HEK293 (cell line): Measurements from ENCODE around the gene CRYAB.

Experiments
- CTCF ChIA-PET: fragments of 350-600 bp; formaldehyde crosslinking; extraction: SDS; loops from one replicate; lab custom pipeline; 2021; ENCODE audit warnings: antibody characterized with exemption; lab: Yijun Ruan, JAX
- POLR2A ChIA-PET: fragments of 300-600 bp; formaldehyde crosslinking; extraction: SDS; loops from one replicate; lab custom pipeline; 2020; ENCODE audit warnings: antibody characterized with exemption, inconsistent platforms; lab: Yijun Ruan, JAX
- H3K27ac ChIP-seq: fragments of 200-500 bp; sonication (Bioruptor generic); 2 replicates; pipeline ENCODE4 v1.5.1; 2014; ENCODE audit warnings: low read depth, low read length, control low read depth, inconsistent platforms; ENCODE audit errors: extremely low read depth
- H3K36me3 ChIP-seq, 2 experiments: fragments of 200-500 bp in 1 of 2; sonication (Bioruptor generic) in 1 of 2; 1 replicate in 1 of 2; 2 replicates in 1 of 2; pipeline ENCODE4 v1.5.1; 2014 to 2017; ENCODE audit warnings: inconsistent platforms in 2 of 2, low read length in 2 of 2; ENCODE audit not compliant: control insufficient read depth in 2 of 2, insufficient read depth in 1 of 2
- H3K4me1 ChIP-seq: fragments of 200-500 bp; sonication (Bioruptor generic); 2 replicates; pipeline ENCODE4 v1.5.1; 2014; ENCODE audit warnings: mild to moderate bottlenecking, low read length, inconsistent platforms; ENCODE audit not compliant: control insufficient read depth, insufficient read depth
- H3K4me3 ChIP-seq: 2 replicates; pipeline ENCODE4 v1.5.1; 2011; ENCODE audit warnings: low read depth, mild to moderate bottlenecking, control low read depth, low read length, moderate library complexity
- H3K9me3 ChIP-seq: fragments of 200-500 bp; sonication (Bioruptor generic); 2 replicates; pipeline ENCODE4 v1.5.1; 2014; ENCODE audit warnings: low read depth, low read length, inconsistent platforms; ENCODE audit not compliant: control insufficient read depth, insufficient read depth
- HOXA7 ChIP-seq: sonication (generic); formaldehyde crosslinking; IDR thresholded peaks from 2 replicates; pipeline ENCODE4 v1.8.1; 2022; ENCODE audit warnings: missing genetic modification reagents, borderline replicate concordance
- HOXC10 ChIP-seq: sonication (generic); formaldehyde crosslinking; IDR thresholded peaks from 2 replicates; pipeline ENCODE4 v1.8.1; 2023; ENCODE audit warnings: mild to moderate bottlenecking, missing genetic modification reagents
- IKZF3 ChIP-seq: fragments of 450-650 bp; IDR thresholded peaks from 2 replicates; pipeline ENCODE4 v1.5.0; 2018; ENCODE audit warnings: missing biosample characterization, mild to moderate bottlenecking, missing genetic modification characterization, moderate library complexity
- KLF9 ChIP-seq: fragments of 450-650 bp; formaldehyde crosslinking; IDR thresholded peaks from 2 replicates; pipeline ENCODE4 v1.5.1; 2016; ENCODE audit warnings: missing biosample characterization, missing genetic modification characterization, low read depth
- MYNN ChIP-seq: fragments of 450-650 bp; formaldehyde crosslinking; IDR thresholded peaks from 2 replicates; pipeline ENCODE4 v1.5.1; 2016; ENCODE audit warnings: missing biosample characterization, missing genetic modification characterization, borderline replicate concordance
- OSR2 ChIP-seq: fragments of 450-650 bp; formaldehyde crosslinking; IDR thresholded peaks from 2 replicates; pipeline ENCODE4 v1.5.1; 2016; ENCODE audit warnings: missing biosample characterization, missing genetic modification characterization
- ZBTB17 ChIP-seq: fragments of 450-650 bp; formaldehyde crosslinking; IDR thresholded peaks from 2 replicates; pipeline ENCODE4 v1.5.1; 2016; ENCODE audit warnings: missing biosample characterization, missing genetic modification characterization
- ZBTB20 ChIP-seq: fragments of 450-650 bp; formaldehyde crosslinking; IDR thresholded peaks from 2 replicates; pipeline ENCODE4 v1.5.1; 2016; ENCODE audit warnings: missing biosample characterization, missing genetic modification characterization
- ZNF132 ChIP-seq: fragments of 450-650 bp; formaldehyde crosslinking; IDR thresholded peaks from 2 replicates; pipeline ENCODE4 v1.5.1; 2017; ENCODE audit warnings: missing biosample characterization, missing genetic modification characterization, borderline replicate concordance
- ZNF138 ChIP-seq: fragments of 450-650 bp; formaldehyde crosslinking; IDR thresholded peaks from 2 replicates; pipeline ENCODE4 v1.5.1; 2016; ENCODE audit warnings: missing biosample characterization, missing genetic modification characterization, borderline replicate concordance
- ZNF175 ChIP-seq: fragments of 450-650 bp; formaldehyde crosslinking; IDR thresholded peaks from 2 replicates; pipeline ENCODE4 v1.5.1; 2016; ENCODE audit warnings: missing biosample characterization, missing genetic modification characterization
- ZNF248 ChIP-seq: fragments of 450-650 bp; formaldehyde crosslinking; IDR thresholded peaks from 2 replicates; pipeline ENCODE4 v1.5.1; 2017; ENCODE audit warnings: missing biosample characterization, missing genetic modification characterization
- ZNF280C ChIP-seq: fragments of 450-650 bp; formaldehyde crosslinking; IDR thresholded peaks from 2 replicates; pipeline ENCODE4 v1.5.1; 2016; ENCODE audit warnings: missing biosample characterization, missing genetic modification characterization
- ZNF324 ChIP-seq: fragments of 450-650 bp; formaldehyde crosslinking; IDR thresholded peaks from 2 replicates; pipeline ENCODE4 v1.5.1; 2016; ENCODE audit warnings: missing biosample characterization, missing genetic modification characterization
- ZNF501 ChIP-seq: fragments of 450-650 bp; formaldehyde crosslinking; IDR thresholded peaks from 2 replicates; pipeline ENCODE4 v1.5.1; 2016; ENCODE audit warnings: missing biosample characterization, missing genetic modification characterization
- ZNF510 ChIP-seq: fragments of 450-650 bp; formaldehyde crosslinking; IDR thresholded peaks from 2 replicates; pipeline ENCODE4 v1.5.1; 2018; ENCODE audit warnings: mild to moderate bottlenecking, missing genetic modification characterization, missing biosample characterization; ENCODE audit not compliant: insufficient replicate concordance
- ZNF514 ChIP-seq: fragments of 450-650 bp; formaldehyde crosslinking; IDR thresholded peaks from 2 replicates; pipeline ENCODE4 v1.5.1; 2016; ENCODE audit warnings: missing biosample characterization, missing genetic modification characterization
- ZNF530 ChIP-seq: fragments of 450-650 bp; formaldehyde crosslinking; IDR thresholded peaks from 2 replicates; pipeline ENCODE4 v1.5.1; 2016; ENCODE audit warnings: low read depth, missing biosample characterization, missing genetic modification characterization
- ZNF558 ChIP-seq: fragments of 450-650 bp; formaldehyde crosslinking; IDR thresholded peaks from 2 replicates; pipeline ENCODE4 v1.5.1; 2016; ENCODE audit warnings: missing biosample characterization, missing genetic modification characterization
- ZNF664 ChIP-seq: fragments of 450-650 bp; formaldehyde crosslinking; IDR thresholded peaks from 2 replicates; pipeline ENCODE4 v1.5.1; 2016; ENCODE audit warnings: missing biosample characterization, missing genetic modification characterization
- ZNF776 ChIP-seq: fragments of 450-650 bp; formaldehyde crosslinking; IDR thresholded peaks from 2 replicates; pipeline ENCODE4 v1.5.0; 2017; ENCODE audit warnings: missing biosample characterization, missing genetic modification characterization, borderline replicate concordance
- ZNF791 ChIP-seq: fragments of 450-650 bp; formaldehyde crosslinking; IDR thresholded peaks from 2 replicates; pipeline ENCODE4 v1.5.1; 2016; ENCODE audit warnings: missing biosample characterization, missing genetic modification characterization
- TF ChIP-seq, protein P1 (sequence below): fragments of 450-650 bp; formaldehyde crosslinking; IDR thresholded peaks from 2 replicates; pipeline ENCODE4 v1.5.0; 2017; ENCODE audit warnings: missing biosample characterization, missing genetic modification characterization, borderline replicate concordance
- TF ChIP-seq, protein P2 (sequence below): fragments of 450-650 bp; formaldehyde crosslinking; optimal IDR thresholded peaks from 2 replicates; pipeline ENCODE3; 2016; ENCODE audit warnings: missing biosample characterization, mild to moderate bottlenecking, missing genetic modification characterization
- TF ChIP-seq, protein P3 (sequence below): fragments of 450-650 bp; formaldehyde crosslinking; IDR thresholded peaks from 2 replicates; pipeline ENCODE4 v1.5.1; 2016; ENCODE audit warnings: missing biosample characterization, missing genetic modification characterization
- TF ChIP-seq, protein P4 (sequence below): fragments of 450-650 bp; formaldehyde crosslinking; IDR thresholded peaks from 2 replicates; pipeline ENCODE4 v1.5.1; 2016; ENCODE audit warnings: missing biosample characterization, missing genetic modification characterization
- TF ChIP-seq, protein P5 (sequence below): fragments of 450-650 bp; formaldehyde crosslinking; IDR thresholded peaks from 2 replicates; pipeline ENCODE4 v1.5.1; 2016; ENCODE audit warnings: missing biosample characterization, missing genetic modification characterization

The CRYAB gene

DNA sequence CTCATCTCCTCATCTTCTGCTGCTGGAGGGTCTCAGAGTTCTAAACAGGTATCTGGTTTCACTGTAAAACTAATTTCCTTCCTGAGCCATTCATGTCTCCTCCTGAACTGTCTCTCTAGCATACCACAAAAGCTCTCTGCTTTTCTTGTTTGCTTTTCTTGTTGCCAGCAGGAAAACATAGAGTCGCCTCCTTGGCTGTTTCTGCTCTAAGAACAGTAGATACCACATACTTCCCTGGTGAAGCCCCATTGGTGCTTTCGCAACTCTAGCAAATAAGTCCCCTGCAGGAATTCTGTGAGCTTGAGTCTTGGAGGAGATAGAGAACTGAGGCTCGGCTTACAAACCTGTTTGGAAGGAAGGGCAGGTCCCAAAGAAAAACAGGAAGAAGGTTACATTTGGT, 32.6 kb upstream of the CRYAB start:
- no peak overlapping the region for H3K27ac ChIP-seq
- TF ChIP-seq MYNN (tag by site-specific recombination) (no peak), ZNF664 (tag by site-specific recombination) (no peak), ZNF530 (tag by site-specific recombination) (no peak), KLF9 (no peak), IKZF3 (tag by site-specific recombination) (no peak), OSR2 (tag by site-specific recombination) (no peak), ZNF501 (tag by site-specific recombination) (no peak), ZNF175 (no peak), ZNF132 (tag by site-specific recombination) (no peak), ZNF791 (no peak), ZNF510 (tag by site-specific recombination) (no peak), ZNF514 (no peak), ZNF248 (tag by site-specific recombination) (no peak), ZNF280C (no peak), HOXA7 (CRISPR knock-in tag) (no peak)
- TF ChIP-seq, protein P1, sequence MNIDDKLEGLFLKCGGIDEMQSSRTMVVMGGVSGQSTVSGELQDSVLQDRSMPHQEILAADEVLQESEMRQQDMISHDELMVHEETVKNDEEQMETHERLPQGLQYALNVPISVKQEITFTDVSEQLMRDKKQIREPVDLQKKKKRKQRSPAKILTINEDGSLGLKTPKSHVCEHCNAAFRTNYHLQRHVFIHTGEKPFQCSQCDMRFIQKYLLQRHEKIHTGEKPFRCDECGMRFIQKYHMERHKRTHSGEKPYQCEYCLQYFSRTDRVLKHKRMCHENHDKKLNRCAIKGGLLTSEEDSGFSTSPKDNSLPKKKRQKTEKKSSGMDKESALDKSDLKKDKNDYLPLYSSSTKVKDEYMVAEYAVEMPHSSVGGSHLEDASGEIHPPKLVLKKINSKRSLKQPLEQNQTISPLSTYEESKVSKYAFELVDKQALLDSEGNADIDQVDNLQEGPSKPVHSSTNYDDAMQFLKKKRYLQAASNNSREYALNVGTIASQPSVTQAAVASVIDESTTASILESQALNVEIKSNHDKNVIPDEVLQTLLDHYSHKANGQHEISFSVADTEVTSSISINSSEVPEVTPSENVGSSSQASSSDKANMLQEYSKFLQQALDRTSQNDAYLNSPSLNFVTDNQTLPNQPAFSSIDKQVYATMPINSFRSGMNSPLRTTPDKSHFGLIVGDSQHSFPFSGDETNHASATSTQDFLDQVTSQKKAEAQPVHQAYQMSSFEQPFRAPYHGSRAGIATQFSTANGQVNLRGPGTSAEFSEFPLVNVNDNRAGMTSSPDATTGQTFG = no peak
- TF ChIP-seq, protein P2, sequence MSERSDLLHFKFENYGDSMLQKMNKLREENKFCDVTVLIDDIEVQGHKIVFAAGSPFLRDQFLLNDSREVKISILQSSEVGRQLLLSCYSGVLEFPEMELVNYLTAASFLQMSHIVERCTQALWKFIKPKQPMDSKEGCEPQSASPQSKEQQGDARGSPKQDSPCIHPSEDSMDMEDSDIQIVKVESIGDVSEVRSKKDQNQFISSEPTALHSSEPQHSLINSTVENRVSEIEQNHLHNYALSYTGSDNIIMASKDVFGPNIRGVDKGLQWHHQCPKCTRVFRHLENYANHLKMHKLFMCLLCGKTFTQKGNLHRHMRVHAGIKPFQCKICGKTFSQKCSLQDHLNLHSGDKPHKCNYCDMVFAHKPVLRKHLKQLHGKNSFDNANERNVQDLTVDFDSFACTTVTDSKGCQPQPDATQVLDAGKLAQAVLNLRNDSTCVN = no peak
- TF ChIP-seq, protein P3, sequence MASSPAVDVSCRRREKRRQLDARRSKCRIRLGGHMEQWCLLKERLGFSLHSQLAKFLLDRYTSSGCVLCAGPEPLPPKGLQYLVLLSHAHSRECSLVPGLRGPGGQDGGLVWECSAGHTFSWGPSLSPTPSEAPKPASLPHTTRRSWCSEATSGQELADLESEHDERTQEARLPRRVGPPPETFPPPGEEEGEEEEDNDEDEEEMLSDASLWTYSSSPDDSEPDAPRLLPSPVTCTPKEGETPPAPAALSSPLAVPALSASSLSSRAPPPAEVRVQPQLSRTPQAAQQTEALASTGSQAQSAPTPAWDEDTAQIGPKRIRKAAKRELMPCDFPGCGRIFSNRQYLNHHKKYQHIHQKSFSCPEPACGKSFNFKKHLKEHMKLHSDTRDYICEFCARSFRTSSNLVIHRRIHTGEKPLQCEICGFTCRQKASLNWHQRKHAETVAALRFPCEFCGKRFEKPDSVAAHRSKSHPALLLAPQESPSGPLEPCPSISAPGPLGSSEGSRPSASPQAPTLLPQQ (tag by site-specific recombination) = no peak
- TF ChIP-seq, all 188 proteins: peak for 0
- H3K4me1 ChIP-seq = peaks cover 2% of the 10 kb centered on the region; the same call in 1 of the 2 replicates
- H3K4me3 ChIP-seq = no peak overlapping the region
- CTCF ChIA-PET = interaction anchor here (0.7 to 1.6 kb wide), 2 partner anchors 17 to 38 kb away, joined by 5 to 6 read pairs; no protein-coding TSS in a partner anchor
- no peaks in the 10 kb centered on the region for H3K36me3 ChIP-seq
- POLR2A ChIA-PET = no interaction called here
- no peaks in the 10 kb centered on the region for H3K9me3 ChIP-seq

- CTCF ChIA-PET = interaction anchor here (1.0 kb wide), 1 partner anchor 10 kb away, joined by 3 read pairs; no protein-coding TSS in a partner anchor
- no peak for TF ChIP-seq ZNF324 (tag by site-specific recombination)
- TF ChIP-seq HOXC10 = no peak
- no peak for TF ChIP-seq ZNF138
- TF ChIP-seq, protein P4, sequence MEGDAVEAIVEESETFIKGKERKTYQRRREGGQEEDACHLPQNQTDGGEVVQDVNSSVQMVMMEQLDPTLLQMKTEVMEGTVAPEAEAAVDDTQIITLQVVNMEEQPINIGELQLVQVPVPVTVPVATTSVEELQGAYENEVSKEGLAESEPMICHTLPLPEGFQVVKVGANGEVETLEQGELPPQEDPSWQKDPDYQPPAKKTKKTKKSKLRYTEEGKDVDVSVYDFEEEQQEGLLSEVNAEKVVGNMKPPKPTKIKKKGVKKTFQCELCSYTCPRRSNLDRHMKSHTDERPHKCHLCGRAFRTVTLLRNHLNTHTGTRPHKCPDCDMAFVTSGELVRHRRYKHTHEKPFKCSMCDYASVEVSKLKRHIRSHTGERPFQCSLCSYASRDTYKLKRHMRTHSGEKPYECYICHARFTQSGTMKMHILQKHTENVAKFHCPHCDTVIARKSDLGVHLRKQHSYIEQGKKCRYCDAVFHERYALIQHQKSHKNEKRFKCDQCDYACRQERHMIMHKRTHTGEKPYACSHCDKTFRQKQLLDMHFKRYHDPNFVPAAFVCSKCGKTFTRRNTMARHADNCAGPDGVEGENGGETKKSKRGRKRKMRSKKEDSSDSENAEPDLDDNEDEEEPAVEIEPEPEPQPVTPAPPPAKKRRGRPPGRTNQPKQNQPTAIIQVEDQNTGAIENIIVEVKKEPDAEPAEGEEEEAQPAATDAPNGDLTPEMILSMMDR (tag by site-specific recombination) = no peak
- TF ChIP-seq ZNF776 (tag by site-specific recombination) = no peak
- no peak for TF ChIP-seq KLF9
- TF ChIP-seq, protein P5, sequence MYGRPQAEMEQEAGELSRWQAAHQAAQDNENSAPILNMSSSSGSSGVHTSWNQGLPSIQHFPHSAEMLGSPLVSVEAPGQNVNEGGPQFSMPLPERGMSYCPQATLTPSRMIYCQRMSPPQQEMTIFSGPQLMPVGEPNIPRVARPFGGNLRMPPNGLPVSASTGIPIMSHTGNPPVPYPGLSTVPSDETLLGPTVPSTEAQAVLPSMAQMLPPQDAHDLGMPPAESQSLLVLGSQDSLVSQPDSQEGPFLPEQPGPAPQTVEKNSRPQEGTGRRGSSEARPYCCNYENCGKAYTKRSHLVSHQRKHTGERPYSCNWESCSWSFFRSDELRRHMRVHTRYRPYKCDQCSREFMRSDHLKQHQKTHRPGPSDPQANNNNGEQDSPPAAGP (tag by site-specific recombination) = no peak
- TF ChIP-seq ZNF558 (tag by site-specific recombination) = no peak
- TF ChIP-seq ZBTB20 (tag by site-specific recombination) = no peak
- TF ChIP-seq ZNF175 = no peak
- no peak for TF ChIP-seq ZBTB17
Observed at GRCh38 chr11:111942829-111943228, 31.3 kb upstream of the CRYAB start.

More at GRCh38 chr11:111942829-111943228, 31.3 kb upstream of the CRYAB start:
- Histone ChIP-seq H3K36me3 (no peaks in the 10 kb centered on the region), H3K4me3 (no peak overlapping the region), H3K27ac (no peak overlapping the region), H3K9me3 (no peaks in the 10 kb centered on the region), H3K4me1 (peaks cover 2% of the 10 kb centered on the region; the same call in 1 of the 2 replicates)
- POLR2A ChIA-PET = interaction anchor here (0.7 kb wide), 1 partner anchor 1237 kb away, joined by 6 read pairs; no protein-coding TSS in a partner anchor
